NCI-H446 treated with DMSO at 0.1 percent for 48 hours (cell line): ENCODE data around the gene MUC5B.
"Not testable (repeated sequence)": the region's sequence is repeated elsewhere in the genome, so short reads cannot be mapped to it uniquely, and the experiment has no call there.

ENCODE experiments used
- DNase-seq: peaks from one replicate; lab custom pipeline; 2025; lab: John Stamatoyannopoulos, UW

MUC5B gene

GRCh38 chr11:1189816-1190215 lies 33.0 kb upstream of the MUC5B start:
- DNase-seq: not testable (repeated sequence)

- DNase-seq: not testable (repeated sequence)
Observed at GRCh38 chr11:1191786-1192470, 30.9 kb upstream of the MUC5B start.

GRCh38 chr11:1192741-1193325 lies 30.0 kb upstream of the MUC5B start:
- DNase-seq: no peak

GRCh38 chr11:1193326-1194230 lies 29.3 kb upstream of the MUC5B start:
- DNase-seq: no peak

- no peak for DNase-seq
Observed at GRCh38 chr11:1194231-1194976, 28.5 kb upstream of the MUC5B start.

GRCh38 chr11:1194977-1195681 lies 27.7 kb upstream of the MUC5B start:
- DNase-seq: no peak

GRCh38 chr11:1195682-1196515 lies 27.0 kb upstream of the MUC5B start:
- DNase-seq: no peak

- DNase-seq: no peak
Observed at GRCh38 chr11:1196516-1197391, 26.1 kb upstream of the MUC5B start.

- no peak for DNase-seq
Observed at GRCh38 chr11:1197431-1197885, 25.4 kb upstream of the MUC5B start.

- DNase-seq: no peak
Observed at GRCh38 chr11:1197886-1198560, 24.8 kb upstream of the MUC5B start.

- DNase-seq: no peak
Observed at GRCh38 chr11:1198561-1199240, 24.2 kb upstream of the MUC5B start.

GRCh38 chr11:1199241-1199750 lies 23.6 kb upstream of the MUC5B start:
- DNase-seq: no peak

- no peak for DNase-seq
Observed at GRCh38 chr11:1199751-1200610, 22.9 kb upstream of the MUC5B start.

- no peak for DNase-seq
Observed at GRCh38 chr11:1200611-1201191, 22.2 kb upstream of the MUC5B start.

GRCh38 chr11:1201395-1202153 lies 21.3 kb upstream of the MUC5B start:
- no peak for DNase-seq
